NCI-H1436 treated with DMSO at 0.1 percent for 48 hours (cell line): ENCODE measurements around the gene ALKAL2.
"Not testable (repeated sequence)": the region's sequence is repeated elsewhere in the genome, so short reads cannot be mapped to it uniquely, and the experiment has no call there.

Source experiments
- DNase-seq: peaks from one replicate; lab custom pipeline; 2025; lab: John Stamatoyannopoulos, UW

Gene ALKAL2

GRCh38 chr2:287911-288757 lies at the start of gene ALKAL2:
TSS of gene ALKAL2 (minus strand) at chr2:288091. CDS start at chr2:287835, 256 bp downstream.
- DNase-seq = no peak

- not testable (repeated sequence) for DNase-seq
Observed at GRCh38 chr2:336949-337348, 49.1 kb upstream of the ALKAL2 start.

GRCh38 chr2:336360-336759 lies 48.5 kb upstream of the ALKAL2 start:
- DNase-seq = no peak

- DNase-seq = no peak
Observed at GRCh38 chr2:332592-332991, 44.7 kb upstream of the ALKAL2 start.

- DNase-seq = no peak
Observed at GRCh38 chr2:328761-329160, 40.9 kb upstream of the ALKAL2 start.

GRCh38 chr2:323035-323434 lies 35.1 kb upstream of the ALKAL2 start:
- DNase-seq = no peak

- DNase-seq = no peak
Observed at GRCh38 chr2:322326-322725, 34.4 kb upstream of the ALKAL2 start.

- no peak for DNase-seq
Observed at GRCh38 chr2:320561-320960, 32.7 kb upstream of the ALKAL2 start.

GRCh38 chr2:319059-319600 lies 31.2 kb upstream of the ALKAL2 start:
- no peak for DNase-seq

- no peak for DNase-seq
Observed at GRCh38 chr2:317501-318424, 29.9 kb upstream of the ALKAL2 start.

GRCh38 chr2:316381-316780 lies 28.5 kb upstream of the ALKAL2 start:
- no peak for DNase-seq

GRCh38 chr2:315925-316324 lies 28.0 kb upstream of the ALKAL2 start:
- DNase-seq = not testable (repeated sequence)

- DNase-seq = no peak
Observed at GRCh38 chr2:314561-315336, 26.9 kb upstream of the ALKAL2 start.

- no peak for DNase-seq
Observed at GRCh38 chr2:313991-314390, 26.1 kb upstream of the ALKAL2 start.

GRCh38 chr2:310994-311393 lies 23.1 kb upstream of the ALKAL2 start:
- DNase-seq = no peak

GRCh38 chr2:309954-310510 lies 22.1 kb upstream of the ALKAL2 start:
- no peak for DNase-seq

GRCh38 chr2:309148-309953 lies 21.5 kb upstream of the ALKAL2 start:
- no peak for DNase-seq

GRCh38 chr2:305366-305765 lies 17.5 kb upstream of the ALKAL2 start:
- no peak for DNase-seq

- DNase-seq = no peak
Observed at GRCh38 chr2:296354-296753, 8.5 kb upstream of the ALKAL2 start.

GRCh38 chr2:295090-295489 lies 7.2 kb upstream of the ALKAL2 start:
- DNase-seq = no peak
